Fibroblast of the aortic adventitia (primary cell): Measurements from ENCODE around the gene JHY. TPM values are rescaled to one million over a fixed set of nuclear protein-coding genes. Genes with fewer than 3 reads are reported as not detected.
"Not testable (repeated sequence)": the region's sequence is repeated elsewhere in the genome, so short reads cannot be mapped to it uniquely, and the experiment has no call there.

Source experiments
- DNase-seq: peaks from one replicate; pipeline ENCODE4 v3.0.0-alpha.2; 2010; ENCODE audit warnings: low read depth
- H3K4me3 ChIP-seq: 2 replicates; pipeline ENCODE4 v1.5.1; 2011; ENCODE audit warnings: low read depth, mild to moderate bottlenecking, control low read depth, low read length, moderate library complexity
- CTCF ChIP-seq: IDR thresholded peaks from 2 replicates; pipeline ENCODE4 v1.5.1; 2011; ENCODE audit warnings: mild to moderate bottlenecking, low read length, control low read depth, inconsistent platforms; ENCODE audit not compliant: insufficient read depth
- total RNA-seq: library from RNA; depleted of rRNA; stranded (reverse); fragments of >200 nt; gene quantifications from 2 replicates; pipeline ENCODE4 v1.2.3, GENCODE V29; 2012; ENCODE audit warnings: low replicate concordance

JHY gene
- total RNA-seq, 1 donor = 5.2 TPM

- no peak overlapping the region for H3K4me3 ChIP-seq
- peak; percentile 58 for TF ChIP-seq CTCF
- DNase-seq = peak; percentile 91
These were observed 28.6 kb upstream of the JHY start for GRCh38 chr11:122853971-122854446.

- H3K4me3 ChIP-seq = no peak overlapping the region
- TF ChIP-seq CTCF = no peak
- no peak for DNase-seq
These were observed 20.9 kb upstream of the JHY start for GRCh38 chr11:122861631-122862030.

DNA sequence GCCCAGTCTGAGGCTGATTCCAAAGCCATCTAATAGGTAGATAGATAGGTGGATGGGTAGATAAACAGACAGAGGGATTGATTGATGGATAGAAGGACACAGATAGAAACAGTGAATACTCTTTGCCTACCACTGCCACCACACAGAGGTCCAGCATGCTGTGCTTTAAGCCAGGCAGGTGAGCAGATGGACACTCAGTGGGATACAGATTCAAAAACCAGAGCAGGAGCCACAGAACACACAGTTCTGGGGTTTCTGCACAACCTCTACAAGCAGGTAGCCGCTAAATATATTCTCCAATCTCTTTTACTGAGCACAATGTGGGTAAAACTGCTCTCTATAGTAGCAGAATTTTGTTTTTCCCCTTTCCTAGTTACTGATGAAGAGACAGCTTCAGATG is 20.5 kb upstream of the JHY start:
- DNase-seq = no peak
- no peak overlapping the region for H3K4me3 ChIP-seq
- no peak for TF ChIP-seq CTCF

- H3K4me3 ChIP-seq, DNase-seq: not testable (repeated sequence)
These were observed 19.4 kb upstream of the JHY start for GRCh38 chr11:122863154-122863553.

DNA sequence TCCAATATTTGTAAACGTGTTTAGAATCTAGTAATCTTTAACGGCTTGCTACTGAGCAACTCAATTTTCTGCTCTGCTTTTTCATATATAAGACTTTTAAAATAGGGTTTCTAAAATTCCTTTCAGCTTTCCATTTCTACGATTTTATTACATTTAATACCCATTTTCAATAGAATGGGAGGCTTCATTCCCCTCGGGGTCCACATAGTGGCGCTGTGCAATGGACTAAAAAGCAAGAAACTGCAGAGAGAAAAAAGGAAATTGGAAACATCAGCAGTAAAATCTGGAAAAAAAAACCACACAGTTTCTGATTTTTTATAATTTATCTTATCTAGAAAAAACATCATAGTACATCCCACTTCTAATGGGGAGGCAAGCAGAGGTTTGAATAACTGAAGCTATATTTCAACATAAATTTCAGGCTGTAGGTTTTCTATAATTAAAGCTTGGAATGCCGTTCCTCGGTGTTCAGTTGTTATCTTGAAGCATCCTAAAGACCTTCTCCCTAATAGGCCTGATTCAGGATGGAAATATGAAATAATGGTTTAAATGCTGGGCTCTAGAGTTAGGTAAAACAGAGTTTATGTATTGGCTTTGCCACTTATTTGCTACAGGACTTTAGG is 18.7 kb upstream of the JHY start:
- TF ChIP-seq CTCF = peak; percentile 93
- peak; percentile 68 for DNase-seq
- no peak overlapping the region for H3K4me3 ChIP-seq

- TF ChIP-seq CTCF = no peak
These were observed 18.0 kb upstream of the JHY start for GRCh38 chr11:122864386-122865115.

DNA sequence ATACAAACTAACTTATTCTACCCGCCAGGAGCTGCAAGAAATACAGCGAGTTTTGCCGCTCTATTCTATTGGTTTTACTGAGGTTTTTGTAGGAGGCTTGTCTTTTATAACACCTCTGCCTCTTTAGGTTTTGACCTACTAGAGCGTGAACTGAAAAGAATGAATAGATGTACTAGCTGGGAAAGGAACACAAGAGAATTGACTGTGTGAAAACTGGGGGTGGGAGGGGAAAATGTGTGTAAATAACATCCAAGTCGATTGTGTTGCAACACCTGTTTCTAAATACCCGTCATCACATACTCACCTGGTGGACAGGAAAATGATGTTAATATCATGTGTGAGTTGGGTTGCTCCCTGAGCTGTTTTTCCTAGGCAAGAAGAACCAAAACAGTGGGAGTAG is 12.9 kb upstream of the JHY start:
- H3K4me3 ChIP-seq = no peak overlapping the region

More at GRCh38 chr11:122864386-122865115, 18.0 kb upstream of the JHY start:
- H3K4me3 ChIP-seq = no peak overlapping the region
- no peak for DNase-seq

More for the DNA sequence above, 12.9 kb upstream of the JHY start:
- TF ChIP-seq CTCF = no peak
- DNase-seq = no peak
